Endothelial cell (in vitro differentiated cells): ENCODE data around the gene UTF1. TPM values are rescaled to one million over a fixed set of nuclear protein-coding genes. Genes with fewer than 3 reads are reported as not detected.
"Not testable (repeated sequence)": the region's sequence is repeated elsewhere in the genome, so short reads cannot be mapped to it uniquely, and the experiment has no call there.

Experiments
- DNase-seq: peaks from one replicate; pipeline ENCODE4 v3.0.0; 2021; ENCODE audit warnings: low spot score
- H3K27ac Mint-ChIP-seq: one replicate; pipeline ENCODE4 v1.8.0; 2021; ENCODE audit warnings: mixed read lengths, inconsistent platforms; ENCODE audit not compliant: unreplicated experiment
- H3K27me3 Mint-ChIP-seq: one replicate; pipeline ENCODE4 v1.8.0; 2021; ENCODE audit warnings: mild to moderate bottlenecking, moderate library complexity, mixed read lengths, inconsistent platforms; ENCODE audit not compliant: unreplicated experiment
- H3K36me3 Mint-ChIP-seq: one replicate; pipeline ENCODE4 v1.8.0; 2021; ENCODE audit warnings: mild to moderate bottlenecking, low read depth, mixed read lengths, inconsistent platforms; ENCODE audit not compliant: unreplicated experiment
- H3K4me1 Mint-ChIP-seq: one replicate; pipeline ENCODE4 v1.8.0; 2021; ENCODE audit warnings: mild to moderate bottlenecking, mixed read lengths, inconsistent platforms; ENCODE audit not compliant: unreplicated experiment
- H3K4me3 Mint-ChIP-seq: one replicate; pipeline ENCODE4 v1.8.0; 2021; ENCODE audit warnings: mild to moderate bottlenecking, mixed read lengths, inconsistent platforms; ENCODE audit not compliant: unreplicated experiment
- H3K9me3 Mint-ChIP-seq: one replicate; pipeline ENCODE4 v1.8.0; 2021; ENCODE audit warnings: mixed read lengths, inconsistent platforms; ENCODE audit not compliant: unreplicated experiment
- total RNA-seq: library from RNA; stranded (reverse); fragmentation: NEBNext Ultra II Directional; extraction: Animal tissue kit (Norgen Biotek cat#: 25700); gene quantifications from one replicate; pipeline ENCODE4 v1.2.1, GENCODE V29; 2021; ENCODE audit not compliant: unreplicated experiment
- TF ChIP-seq, protein P1 (sequence below): fragments of 200-600 bp; sonication (generic); IDR thresholded peaks from one replicate; pipeline ENCODE4 v1.5.0; 2021; ENCODE audit warnings: antibody characterized with exemption; ENCODE audit not compliant: unreplicated experiment

The UTF1 gene
- total RNA-seq, 1 donor from 2014 or later: 0.38 TPM

DNA sequence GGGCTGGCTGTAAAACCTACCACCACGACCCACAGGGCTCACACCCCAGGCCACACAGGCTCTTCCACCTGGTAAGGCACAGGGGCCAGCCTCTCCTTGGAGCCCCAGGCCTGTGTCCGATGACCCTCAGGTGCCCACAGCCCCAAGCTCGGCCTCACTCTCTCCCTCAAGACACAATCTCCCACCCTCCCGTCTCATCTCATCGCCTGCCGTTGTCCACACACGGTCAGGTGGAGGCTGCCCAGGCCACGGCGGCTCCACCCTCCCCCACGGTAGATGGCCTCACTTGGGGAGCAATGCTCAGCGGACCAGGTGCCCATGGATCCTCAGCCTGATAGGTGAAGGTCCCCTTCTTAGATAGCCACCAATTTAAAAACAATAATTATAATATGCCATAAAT is 8.7 kb upstream of the UTF1 start:
- H3K4me1 Mint-ChIP-seq: no peaks in the 10 kb centered on the region
- H3K4me3 Mint-ChIP-seq: no peak overlapping the region
- peaks cover 12% of the 10 kb centered on the region for H3K27me3 Mint-ChIP-seq

DNA sequence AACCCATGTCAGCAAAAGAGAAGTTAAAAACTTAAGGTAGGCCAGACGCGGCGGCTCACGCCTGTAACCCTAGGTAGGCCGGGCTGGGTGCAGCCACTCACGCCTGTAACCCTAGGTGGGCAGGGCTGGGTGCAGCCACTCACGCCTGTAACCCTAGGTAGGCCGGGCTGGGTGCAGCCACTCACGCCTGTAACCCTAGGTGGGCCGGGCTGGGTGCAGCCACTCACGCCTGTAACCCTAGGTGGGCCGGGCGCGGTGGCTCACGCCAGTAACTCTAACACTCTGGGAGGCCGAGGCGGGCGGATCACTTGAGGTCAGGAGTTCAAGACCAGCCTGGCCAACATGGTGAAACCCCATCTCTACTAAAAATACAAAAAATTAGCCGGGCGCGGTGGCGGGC is 8.3 kb upstream of the UTF1 start:
- peaks cover 12% of the 10 kb centered on the region for H3K27me3 Mint-ChIP-seq
- not testable (repeated sequence) for H3K4me3 Mint-ChIP-seq, H3K36me3 Mint-ChIP-seq, H3K9me3 Mint-ChIP-seq, DNase-seq, H3K4me1 Mint-ChIP-seq, H3K27ac Mint-ChIP-seq

More for the DNA sequence above, 8.7 kb upstream of the UTF1 start:
- DNase-seq: no peak
- H3K27ac Mint-ChIP-seq: no peak overlapping the region
- no peaks in the 10 kb centered on the region for H3K9me3 Mint-ChIP-seq
- no peaks in the 10 kb centered on the region for H3K36me3 Mint-ChIP-seq
- TF ChIP-seq, protein P1, sequence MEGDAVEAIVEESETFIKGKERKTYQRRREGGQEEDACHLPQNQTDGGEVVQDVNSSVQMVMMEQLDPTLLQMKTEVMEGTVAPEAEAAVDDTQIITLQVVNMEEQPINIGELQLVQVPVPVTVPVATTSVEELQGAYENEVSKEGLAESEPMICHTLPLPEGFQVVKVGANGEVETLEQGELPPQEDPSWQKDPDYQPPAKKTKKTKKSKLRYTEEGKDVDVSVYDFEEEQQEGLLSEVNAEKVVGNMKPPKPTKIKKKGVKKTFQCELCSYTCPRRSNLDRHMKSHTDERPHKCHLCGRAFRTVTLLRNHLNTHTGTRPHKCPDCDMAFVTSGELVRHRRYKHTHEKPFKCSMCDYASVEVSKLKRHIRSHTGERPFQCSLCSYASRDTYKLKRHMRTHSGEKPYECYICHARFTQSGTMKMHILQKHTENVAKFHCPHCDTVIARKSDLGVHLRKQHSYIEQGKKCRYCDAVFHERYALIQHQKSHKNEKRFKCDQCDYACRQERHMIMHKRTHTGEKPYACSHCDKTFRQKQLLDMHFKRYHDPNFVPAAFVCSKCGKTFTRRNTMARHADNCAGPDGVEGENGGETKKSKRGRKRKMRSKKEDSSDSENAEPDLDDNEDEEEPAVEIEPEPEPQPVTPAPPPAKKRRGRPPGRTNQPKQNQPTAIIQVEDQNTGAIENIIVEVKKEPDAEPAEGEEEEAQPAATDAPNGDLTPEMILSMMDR: no peak

DNA sequence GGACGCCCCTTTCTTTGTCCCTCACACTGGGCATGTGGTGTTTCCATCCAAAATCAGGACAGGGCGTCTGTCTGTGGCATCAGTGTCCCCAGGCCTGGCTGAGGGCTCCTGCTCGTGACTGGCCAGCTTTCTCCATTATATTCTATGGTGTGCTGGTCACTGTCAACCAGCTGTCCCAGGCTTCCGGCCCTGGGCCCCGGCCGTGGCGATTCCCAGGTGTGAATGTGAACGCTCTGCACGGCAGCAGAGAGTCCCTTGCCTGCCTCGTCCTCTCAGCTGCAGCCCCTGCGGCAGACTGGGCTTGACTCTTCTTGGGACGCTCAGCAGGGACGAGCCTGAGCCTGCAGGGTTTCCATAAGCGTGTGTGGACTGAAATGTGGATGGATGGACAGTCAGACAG is 5.9 kb upstream of the UTF1 start:
- no peak overlapping the region for H3K4me3 Mint-ChIP-seq
- H3K4me1 Mint-ChIP-seq: peaks cover 2% of the 10 kb centered on the region
- H3K9me3 Mint-ChIP-seq: no peaks in the 10 kb centered on the region
- no peak for DNase-seq
- no peak overlapping the region for H3K27ac Mint-ChIP-seq
- H3K36me3 Mint-ChIP-seq: peaks cover 3% of the 10 kb centered on the region
- TF ChIP-seq, protein P1: no peak
- H3K27me3 Mint-ChIP-seq: peaks cover 19% of the 10 kb centered on the region

DNA sequence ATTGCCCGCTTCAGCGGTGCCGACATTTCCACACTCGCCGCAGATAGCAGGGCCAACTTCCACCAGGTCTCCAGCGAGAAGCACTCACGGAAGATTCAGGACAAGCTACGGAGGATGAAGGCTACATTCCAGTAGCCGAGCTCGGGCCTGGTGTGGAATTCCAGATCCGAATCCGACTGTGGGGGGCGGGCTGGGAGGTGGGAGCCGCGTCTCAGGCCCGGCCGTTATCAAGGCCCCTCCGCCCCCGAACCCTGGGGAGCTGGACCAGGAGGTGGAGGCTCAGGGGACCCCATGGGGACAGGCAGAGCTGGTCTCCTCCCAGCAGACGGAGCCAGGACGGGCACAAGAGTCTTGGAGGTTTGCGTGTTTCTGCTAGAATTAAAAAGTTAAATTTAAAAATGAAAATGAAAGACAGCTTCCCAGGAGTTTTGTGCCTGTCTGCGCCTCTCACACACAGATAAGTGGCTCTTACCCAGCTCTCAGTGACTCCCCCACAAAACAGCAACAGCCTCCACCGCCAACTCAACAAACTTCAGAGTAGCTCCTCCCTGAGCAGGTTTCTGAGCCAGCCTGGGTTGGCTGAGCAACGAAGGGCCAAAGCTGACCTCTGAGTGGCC is 5.2 kb upstream of the UTF1 start:
- H3K27me3 Mint-ChIP-seq: peaks cover 23% of the 10 kb centered on the region
- H3K4me3 Mint-ChIP-seq: no peak overlapping the region
- TF ChIP-seq, protein P1: no peak
- H3K4me1 Mint-ChIP-seq: peaks cover 5% of the 10 kb centered on the region
- peaks cover 4% of the 10 kb centered on the region for H3K36me3 Mint-ChIP-seq
- no peaks in the 10 kb centered on the region for H3K9me3 Mint-ChIP-seq
- DNase-seq: no peak
- no peak overlapping the region for H3K27ac Mint-ChIP-seq

DNA sequence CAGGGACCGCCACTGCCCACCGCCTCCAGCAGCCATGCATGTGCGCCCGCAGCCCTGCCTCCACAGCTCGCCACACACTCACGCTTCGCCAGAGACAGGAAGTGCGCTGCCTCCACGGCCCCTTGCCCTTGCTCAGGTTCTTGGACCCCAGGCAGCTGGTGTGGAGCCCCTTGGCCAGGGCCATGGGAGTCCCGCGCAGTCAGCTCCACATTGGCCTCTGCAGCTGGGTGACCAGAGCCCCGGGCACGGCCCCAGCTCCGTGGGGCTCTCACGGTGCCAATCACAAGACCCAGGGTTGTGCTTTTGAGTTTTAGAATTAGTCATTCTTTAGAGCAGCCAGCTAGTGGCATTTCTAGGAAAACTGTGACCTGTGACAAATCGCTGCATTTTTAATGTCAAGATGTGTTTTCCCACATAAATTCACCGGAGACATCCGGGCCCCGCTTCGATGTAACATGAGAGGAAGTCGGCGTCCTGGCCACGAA is 4.3 kb upstream of the UTF1 start:
- Mint-ChIP-seq H3K9me3 (no peaks in the 10 kb centered on the region), H3K4me1 (peaks cover 5% of the 10 kb centered on the region), H3K27ac (no peak overlapping the region), H3K4me3 (no peak overlapping the region), H3K36me3 (peaks cover 4% of the 10 kb centered on the region), H3K27me3 (peaks cover 23% of the 10 kb centered on the region)
- DNase-seq: no peak
- TF ChIP-seq, protein P1: no peak
